Measurements from ENCODE around the gene DTNB. TPM values are rescaled to one million over a fixed set of nuclear protein-coding genes. Genes with fewer than 3 reads are reported as not detected.

Gene DTNB
- total and polyA plus RNA-seq, 10 of the 15 experiments (the other 5 are each of a cell fraction or from before 2014, with no cell fraction given) = 4.5 to 30.6 (median 11.9) TPM

DNA sequence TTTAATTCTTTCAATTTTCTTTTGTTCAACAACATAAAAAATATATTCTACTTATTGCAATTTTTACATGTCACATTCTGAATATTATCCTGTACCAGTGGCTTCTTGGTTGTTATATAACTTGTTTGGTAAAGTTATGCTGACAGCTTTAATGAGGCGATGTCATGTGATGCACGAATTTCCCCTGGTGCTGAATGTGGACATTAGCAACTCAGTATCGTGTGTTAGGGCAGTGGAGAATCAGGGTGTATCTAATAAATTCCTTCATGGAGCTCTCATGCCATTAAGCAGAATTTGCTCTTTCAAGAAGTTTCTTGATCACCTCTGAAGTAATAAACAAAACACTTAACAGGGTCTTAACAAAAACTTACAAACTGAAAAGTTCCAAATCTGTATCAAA is 232.0 kb downstream of the DTNB start:
- no peak overlapping the region for H3K27ac ChIP-seq (ENCODE audit: control insufficient read depth, insufficient read depth)
- RAD21 ChIA-PET (ENCODE audit: unreplicated experiment) = interaction anchor here (1.0 to 1.6 kb wide), 2 partner anchors 12 to 17 kb away, joined by 3 to 4 read pairs; no protein-coding TSS in a partner anchor
- no peak overlapping the region for H3K4me2 ChIP-seq (ENCODE audit: control insufficient read depth, insufficient read depth)
- CTCF ChIA-PET = interaction anchor here (2.1 kb wide), 1 partner anchor 14 kb away, joined by 6 read pairs; no protein-coding TSS in a partner anchor
- ATAC-seq (no peak), DNase-seq (ENCODE audit: low read depth, low spot score) (no peak), FAIRE-seq (no peak)
- H3K4me3 ChIP-seq = no peak overlapping the region
- no TSS peak for BruUV-seq (replicated peaks)
- peaks cover 8% of the 10 kb centered on the region for H3K4me1 ChIP-seq (ENCODE audit: control insufficient read depth, insufficient read depth, low read length)
- POLR2A ChIA-PET = interaction anchor here (2.6 kb wide), 1 partner anchor 12 kb away, joined by 12 read pairs; no protein-coding TSS in a partner anchor
- SMC1A ChIA-PET (ENCODE audit: uncharacterized antibody, unreplicated experiment) = interaction anchor here (1.8 to 2.2 kb wide), 2 partner anchors 12 to 16 kb away, joined by 4 to 13 read pairs; no protein-coding TSS in a partner anchor
- in situ Hi-C loops (cut with MboI) (no loop called here), intact Hi-C loops (cut with micrococcal nuclease; ENCODE audit: unreplicated experiment) (no loop called here)
- H2AFZ ChIP-seq (ENCODE audit: control insufficient read depth, low read depth, low read length) = no peak overlapping the region
- TF ChIP-seq MYC (IDR thresholded peaks at IDR 0.05; ENCODE audit: insufficient read depth, insufficient read length, insufficient replicate concordance, low read length, severe bottlenecking) = no peak
- TF ChIP-seq NFYA (IDR thresholded peaks at IDR 0.05; ENCODE audit: borderline replicate concordance, low read depth, low read length) = no peak
- TF ChIP-seq SMAD1 (IDR thresholded peaks at IDR 0.05; ENCODE audit: low read depth, partially characterized antibody) = no peak
- TF ChIP-seq NFXL1 (IDR thresholded peaks at IDR 0.05; ENCODE audit: borderline replicate concordance) = no peak
- TF ChIP-seq RUNX3 (IDR thresholded peaks at IDR 0.05; ENCODE audit: low read length) = no peak
- no peak for TF ChIP-seq CEBPB (IDR thresholded peaks at IDR 0.05; ENCODE audit: borderline replicate concordance in 1 of 2, low read depth in 2 of 2, low read length in 2 of 2)
- TF ChIP-seq SKIL (IDR thresholded peaks at IDR 0.05; ENCODE audit: low read depth, poor library complexity, severe bottlenecking) = no peak
- TF ChIP-seq ZNF207 (IDR thresholded peaks at IDR 0.05; ENCODE audit: borderline replicate concordance) = no peak
- no peak for TF ChIP-seq KDM1A (IDR thresholded peaks at IDR 0.05; ENCODE audit: borderline replicate concordance)
- TF ChIP-seq SPI1 (IDR thresholded peaks at IDR 0.05; ENCODE audit: borderline replicate concordance, insufficient read depth, low read depth, low read length) = no peak
- TF ChIP-seq ZNF592 (IDR thresholded peaks at IDR 0.05) = no peak
- no peaks in the 10 kb centered on the region for H3K9me3 ChIP-seq (replicated peaks; ENCODE audit: control insufficient read depth, insufficient read depth, low read length)
- H3K9ac ChIP-seq (ENCODE audit: control insufficient read depth, insufficient read depth, low read length) = no peak overlapping the region
- H3K79me2 ChIP-seq (ENCODE audit: control insufficient read depth, insufficient read depth, low read length) = no peaks in the 10 kb centered on the region
- 96% methylated on average over 3 of the region's 3 CpGs for WGBS (ENCODE audit: insufficient coverage, insufficient replicate concordance, low lambda C conversion rate, missing lambda C conversion rate)
- no peaks in the 10 kb centered on the region for H3K27me3 ChIP-seq (replicated peaks in 1 of 2; ENCODE audit: control insufficient read depth in 2 of 2, insufficient read depth in 2 of 2, low read length in 1 of 2)
- H4K20me1 ChIP-seq (ENCODE audit: control insufficient read depth, insufficient read depth) = no peaks in the 10 kb centered on the region
- peaks cover 0 to 4% of the 10 kb centered on the region in 2 experiments; a peak in 1 of 4 replicates for H3K36me3 ChIP-seq (ENCODE audit: control insufficient read depth in 2 of 2, insufficient read depth in 2 of 2, low read length in 1 of 2)

Data from GM12878 (cell line).